ENCODE data around the gene SOD1. TPM values are rescaled to one million over a fixed set of nuclear protein-coding genes. Genes with fewer than 3 reads are reported as not detected.
A peak's percentile ranks its signal among the peaks of the same experiment; 100 is the strongest.

Gene SOD1
- total RNA-seq, 1 donor from 2014 or later = 87.7 TPM

DNA sequence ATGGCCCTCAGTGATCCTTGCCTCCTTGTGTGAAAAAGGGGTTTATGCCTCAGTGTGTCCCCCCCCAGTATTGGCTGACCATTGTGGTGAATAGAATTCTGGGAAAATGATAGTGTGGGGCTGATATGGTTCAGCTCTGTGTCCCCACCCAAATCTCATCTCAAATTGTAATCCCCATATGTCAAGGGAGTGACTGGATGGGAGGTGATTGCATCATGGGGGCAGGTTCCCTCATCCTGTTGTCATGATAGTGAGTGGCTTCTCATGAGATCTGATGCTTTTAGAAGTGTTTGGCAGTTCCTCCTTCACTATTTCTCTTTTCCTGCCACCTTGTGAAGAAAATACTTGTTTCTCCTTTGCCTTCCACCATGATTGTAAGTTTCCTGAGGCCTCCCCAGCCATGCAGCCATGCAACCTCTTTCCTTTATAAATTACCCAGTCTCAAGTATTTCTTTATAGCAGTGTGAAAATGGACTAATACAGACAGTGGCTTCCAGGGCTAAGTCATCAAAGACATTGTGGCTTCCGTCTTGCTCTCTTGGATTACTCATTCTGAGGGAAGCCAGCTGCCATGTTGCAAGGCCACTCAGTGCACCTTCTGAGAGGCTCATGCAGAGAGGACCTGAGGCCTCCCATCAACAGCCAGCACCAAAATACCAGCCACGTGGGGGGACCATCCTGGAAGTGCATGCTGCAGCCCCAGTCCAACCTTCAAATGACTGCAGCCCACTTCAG lies 40.6 kb upstream of the SOD1 start:
- Histone ChIP-seq H3K36me3 (no peaks in the 10 kb centered on the region), H3K27ac (no peak overlapping the region), H3K27me3 (no peaks in the 10 kb centered on the region), H3K4me1 (no peaks in the 10 kb centered on the region), H3K4me3 (no peak overlapping the region), H3K9me3 (no peaks in the 10 kb centered on the region)
- no peak for DNase-seq (ENCODE audit: low spot score in 2 of 2)
- intact Hi-C loops (cut with DNase I) = no loop called here
- TF ChIP-seq, protein P1, sequence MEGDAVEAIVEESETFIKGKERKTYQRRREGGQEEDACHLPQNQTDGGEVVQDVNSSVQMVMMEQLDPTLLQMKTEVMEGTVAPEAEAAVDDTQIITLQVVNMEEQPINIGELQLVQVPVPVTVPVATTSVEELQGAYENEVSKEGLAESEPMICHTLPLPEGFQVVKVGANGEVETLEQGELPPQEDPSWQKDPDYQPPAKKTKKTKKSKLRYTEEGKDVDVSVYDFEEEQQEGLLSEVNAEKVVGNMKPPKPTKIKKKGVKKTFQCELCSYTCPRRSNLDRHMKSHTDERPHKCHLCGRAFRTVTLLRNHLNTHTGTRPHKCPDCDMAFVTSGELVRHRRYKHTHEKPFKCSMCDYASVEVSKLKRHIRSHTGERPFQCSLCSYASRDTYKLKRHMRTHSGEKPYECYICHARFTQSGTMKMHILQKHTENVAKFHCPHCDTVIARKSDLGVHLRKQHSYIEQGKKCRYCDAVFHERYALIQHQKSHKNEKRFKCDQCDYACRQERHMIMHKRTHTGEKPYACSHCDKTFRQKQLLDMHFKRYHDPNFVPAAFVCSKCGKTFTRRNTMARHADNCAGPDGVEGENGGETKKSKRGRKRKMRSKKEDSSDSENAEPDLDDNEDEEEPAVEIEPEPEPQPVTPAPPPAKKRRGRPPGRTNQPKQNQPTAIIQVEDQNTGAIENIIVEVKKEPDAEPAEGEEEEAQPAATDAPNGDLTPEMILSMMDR (IDR thresholded peaks at IDR 0.05) = no peak

GRCh38 chr21:31622397-31622796 lies 37.1 kb upstream of the SOD1 start:
- H3K4me1 ChIP-seq = no peaks in the 10 kb centered on the region
- no peak overlapping the region for H3K4me3 ChIP-seq
- H3K27me3 ChIP-seq = no peaks in the 10 kb centered on the region
- TF ChIP-seq, protein P1 (IDR thresholded peaks at IDR 0.05) = no peak
- no peaks in the 10 kb centered on the region for H3K36me3 ChIP-seq
- DNase-seq (ENCODE audit: low spot score in 2 of 2) = no peak
- H3K27ac ChIP-seq = no peak overlapping the region
- intact Hi-C loops (cut with DNase I) = no loop called here
- no peaks in the 10 kb centered on the region for H3K9me3 ChIP-seq

DNA sequence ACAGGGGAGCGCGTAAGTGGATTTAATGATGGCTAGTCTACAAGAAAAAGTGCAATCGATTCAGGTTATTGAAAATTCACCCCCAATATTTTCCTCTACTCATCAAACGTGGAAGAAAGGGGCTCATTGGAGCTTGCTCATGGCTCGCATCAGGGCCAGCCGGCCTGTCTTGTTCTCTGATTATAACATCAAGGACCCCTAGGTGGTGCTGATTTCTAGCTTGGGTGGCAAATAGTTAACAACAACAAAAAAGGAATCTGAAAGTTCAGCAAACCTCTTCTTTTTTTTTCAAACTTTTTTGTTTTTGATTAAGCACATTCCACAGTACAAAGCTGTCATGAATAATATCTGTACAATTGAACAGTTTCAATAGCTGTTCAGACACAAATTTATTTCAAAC lies 35.8 kb upstream of the SOD1 start:
- H3K4me1 ChIP-seq = no peaks in the 10 kb centered on the region
- H3K27me3 ChIP-seq = no peaks in the 10 kb centered on the region
- no peaks in the 10 kb centered on the region for H3K36me3 ChIP-seq
- intact Hi-C loops (cut with DNase I) = no loop called here
- H3K4me3 ChIP-seq = no peak overlapping the region
- TF ChIP-seq, protein P1 (IDR thresholded peaks at IDR 0.05) = no peak
- no peak for DNase-seq (ENCODE audit: low spot score in 2 of 2)
- no peak overlapping the region for H3K27ac ChIP-seq
- no peaks in the 10 kb centered on the region for H3K9me3 ChIP-seq

GRCh38 chr21:31624181-31624580 lies 35.3 kb upstream of the SOD1 start:
- intact Hi-C loops (cut with DNase I) = no loop called here
- no peak for DNase-seq (ENCODE audit: low spot score in 2 of 2)
- no peaks in the 10 kb centered on the region for H3K27me3 ChIP-seq
- no peak overlapping the region for H3K4me3 ChIP-seq
- H3K27ac ChIP-seq = no peak overlapping the region
- H3K36me3 ChIP-seq = no peaks in the 10 kb centered on the region
- H3K4me1 ChIP-seq = no peaks in the 10 kb centered on the region
- TF ChIP-seq, protein P1 (IDR thresholded peaks at IDR 0.05) = no peak
- no peaks in the 10 kb centered on the region for H3K9me3 ChIP-seq

GRCh38 chr21:31624961-31625491 lies 34.5 kb upstream of the SOD1 start:
- DNase-seq (ENCODE audit: low spot score in 2 of 2) = peak in 1 of 2 donors; percentile 54
- Histone ChIP-seq H3K27ac (no peak overlapping the region), H3K36me3 (no peaks in the 10 kb centered on the region), H3K27me3 (no peaks in the 10 kb centered on the region), H3K4me3 (no peak overlapping the region), H3K9me3 (no peaks in the 10 kb centered on the region), H3K4me1 (no peaks in the 10 kb centered on the region)
- TF ChIP-seq, protein P1 (IDR thresholded peaks at IDR 0.05) = no peak
- intact Hi-C loops (cut with DNase I) = no loop called here

All from ascending aorta (tissue), 2 donors.